Measurements from ENCODE around the gene LMO3. TPM values are rescaled to one million over a fixed set of nuclear protein-coding genes. Genes with fewer than 3 reads are reported as not detected.

The LMO3 gene
- total RNA-seq, 3 donors from 2014 or later: 3.6 to 131 (median 9.4) TPM

DNA sequence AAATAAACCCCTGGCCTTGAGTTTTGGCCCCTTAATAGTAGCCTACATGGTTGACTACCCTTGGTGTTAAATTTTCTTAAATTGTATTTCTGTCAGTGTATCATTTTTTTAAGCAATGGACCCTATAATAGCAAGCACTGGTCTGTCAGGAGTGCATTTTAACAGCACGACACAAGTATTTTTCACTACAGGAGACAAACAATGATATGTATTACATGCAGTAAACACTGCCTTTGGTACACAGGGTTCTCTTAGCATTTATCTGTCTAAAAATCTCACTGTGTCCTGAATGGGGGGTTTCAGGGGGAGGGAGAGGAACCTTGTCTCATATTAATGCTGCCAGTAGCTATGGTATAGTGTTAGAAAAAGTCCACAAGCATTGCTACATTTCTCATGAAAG, 18.4 kb downstream of the LMO3 start:
- H3K4me3 ChIP-seq: no peak overlapping the region
- H3K36me3 ChIP-seq (ENCODE audit: low read depth): no peaks in the 10 kb centered on the region
- DNase-seq (no peak), ATAC-seq (no peak)
- no peaks in the 10 kb centered on the region for H3K9me3 ChIP-seq
- intact Hi-C loops (cut with DNase I, micrococcal nuclease): no loop called here
- no peaks in the 10 kb centered on the region for H3K4me1 ChIP-seq (ENCODE audit: low read depth)
- TF ChIP-seq, protein P1, sequence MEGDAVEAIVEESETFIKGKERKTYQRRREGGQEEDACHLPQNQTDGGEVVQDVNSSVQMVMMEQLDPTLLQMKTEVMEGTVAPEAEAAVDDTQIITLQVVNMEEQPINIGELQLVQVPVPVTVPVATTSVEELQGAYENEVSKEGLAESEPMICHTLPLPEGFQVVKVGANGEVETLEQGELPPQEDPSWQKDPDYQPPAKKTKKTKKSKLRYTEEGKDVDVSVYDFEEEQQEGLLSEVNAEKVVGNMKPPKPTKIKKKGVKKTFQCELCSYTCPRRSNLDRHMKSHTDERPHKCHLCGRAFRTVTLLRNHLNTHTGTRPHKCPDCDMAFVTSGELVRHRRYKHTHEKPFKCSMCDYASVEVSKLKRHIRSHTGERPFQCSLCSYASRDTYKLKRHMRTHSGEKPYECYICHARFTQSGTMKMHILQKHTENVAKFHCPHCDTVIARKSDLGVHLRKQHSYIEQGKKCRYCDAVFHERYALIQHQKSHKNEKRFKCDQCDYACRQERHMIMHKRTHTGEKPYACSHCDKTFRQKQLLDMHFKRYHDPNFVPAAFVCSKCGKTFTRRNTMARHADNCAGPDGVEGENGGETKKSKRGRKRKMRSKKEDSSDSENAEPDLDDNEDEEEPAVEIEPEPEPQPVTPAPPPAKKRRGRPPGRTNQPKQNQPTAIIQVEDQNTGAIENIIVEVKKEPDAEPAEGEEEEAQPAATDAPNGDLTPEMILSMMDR (IDR thresholded peaks at IDR 0.05): no peak

DNA sequence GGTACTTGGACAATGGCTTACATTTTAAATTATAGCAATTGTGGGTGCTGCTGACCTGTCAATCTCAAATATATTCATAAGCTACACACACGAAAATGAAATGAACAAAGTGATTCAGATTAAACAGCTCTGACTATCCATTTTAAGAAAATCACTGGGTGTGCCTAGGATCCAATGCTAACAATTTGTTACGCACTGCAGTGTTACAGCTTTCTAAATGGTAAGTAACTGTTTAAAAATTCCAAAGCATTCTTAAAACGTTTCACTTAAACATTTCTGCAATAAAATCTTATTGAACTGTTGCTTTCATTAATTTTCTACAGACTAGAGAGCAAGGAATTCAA, 18.9 kb downstream of the LMO3 start:
- Histone ChIP-seq H3K4me3 (no peak overlapping the region), H3K9me3 (no peaks in the 10 kb centered on the region), H3K36me3 (ENCODE audit: low read depth) (no peaks in the 10 kb centered on the region), H3K4me1 (ENCODE audit: low read depth) (no peaks in the 10 kb centered on the region)
- DNase-seq (no peak), ATAC-seq (no peak)
- TF ChIP-seq, protein P1 (IDR thresholded peaks at IDR 0.05): no peak
- intact Hi-C loops (cut with DNase I, micrococcal nuclease): no loop called here

DNA sequence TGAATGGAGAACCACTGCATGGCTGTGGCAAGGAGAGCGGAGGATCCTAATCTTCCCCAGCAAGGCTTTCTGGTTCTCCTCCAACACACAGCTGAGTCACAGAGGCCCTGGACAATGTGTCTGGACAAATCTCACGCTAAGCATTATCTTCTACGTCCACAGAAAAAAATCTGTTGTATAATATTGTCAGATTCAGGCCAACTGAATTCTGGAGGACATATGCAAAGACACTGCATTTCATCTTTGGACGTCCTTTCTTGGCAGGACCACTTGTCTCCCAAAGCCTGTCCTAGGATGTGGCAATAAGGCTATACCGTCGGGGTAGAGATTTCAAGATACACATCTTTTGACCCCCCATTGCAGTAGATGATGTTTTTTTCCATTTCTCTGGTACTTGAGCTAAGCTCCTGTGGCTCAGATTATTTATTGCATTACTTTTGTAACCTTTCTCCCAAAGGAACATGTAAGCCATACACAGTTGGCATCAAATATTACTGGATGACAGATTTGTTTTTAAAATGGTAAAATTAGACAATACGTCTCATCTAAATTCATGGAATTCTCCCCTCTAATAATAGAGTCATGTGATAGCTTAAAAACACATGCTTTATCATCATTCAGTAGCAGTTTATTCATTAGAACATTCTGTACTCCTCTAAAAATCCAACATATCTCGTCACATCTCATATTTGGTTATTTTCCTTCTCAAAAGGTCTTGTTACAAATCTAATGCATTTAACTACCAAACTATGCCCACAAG, 19.4 kb downstream of the LMO3 start:
- intact Hi-C loops (cut with DNase I, micrococcal nuclease): no loop called here

DNA sequence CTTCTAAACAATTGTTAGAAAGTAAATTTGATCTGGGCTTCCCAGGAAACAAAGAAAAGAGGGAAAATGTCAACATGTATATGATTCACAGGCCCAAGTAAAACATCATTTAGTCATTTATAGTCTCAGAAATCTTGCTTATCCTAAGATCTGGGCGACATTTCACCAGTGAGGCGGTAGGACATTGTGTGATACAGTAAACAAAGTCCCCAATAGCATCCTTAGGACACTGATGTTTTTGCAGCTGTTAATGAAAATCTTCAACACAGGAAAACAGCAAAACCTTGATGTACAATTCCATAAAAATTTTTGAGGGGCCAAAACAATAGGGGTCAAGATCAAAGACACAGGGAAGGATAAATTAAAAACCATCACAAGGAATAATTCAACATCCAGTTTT, 20.2 kb downstream of the LMO3 start:
- ATAC-seq: no peak
- intact Hi-C loops (cut with DNase I, micrococcal nuclease): no loop called here
- TF ChIP-seq, protein P1 (IDR thresholded peaks at IDR 0.05): no peak
- H3K36me3 ChIP-seq (ENCODE audit: low read depth): no peaks in the 10 kb centered on the region
- H3K4me3 ChIP-seq: no peak overlapping the region
- H3K9me3 ChIP-seq: no peaks in the 10 kb centered on the region
- no peak for DNase-seq
- no peaks in the 10 kb centered on the region for H3K4me1 ChIP-seq (ENCODE audit: low read depth)

More for the DNA sequence above, 19.4 kb downstream of the LMO3 start:
- TF ChIP-seq, protein P1 (IDR thresholded peaks at IDR 0.05): no peak
- Histone ChIP-seq H3K4me1 (ENCODE audit: low read depth) (no peaks in the 10 kb centered on the region), H3K4me3 (no peak overlapping the region), H3K36me3 (ENCODE audit: low read depth) (no peaks in the 10 kb centered on the region), H3K9me3 (no peaks in the 10 kb centered on the region)
- DNase-seq (no peak), ATAC-seq (peak; percentile 36)

DNA sequence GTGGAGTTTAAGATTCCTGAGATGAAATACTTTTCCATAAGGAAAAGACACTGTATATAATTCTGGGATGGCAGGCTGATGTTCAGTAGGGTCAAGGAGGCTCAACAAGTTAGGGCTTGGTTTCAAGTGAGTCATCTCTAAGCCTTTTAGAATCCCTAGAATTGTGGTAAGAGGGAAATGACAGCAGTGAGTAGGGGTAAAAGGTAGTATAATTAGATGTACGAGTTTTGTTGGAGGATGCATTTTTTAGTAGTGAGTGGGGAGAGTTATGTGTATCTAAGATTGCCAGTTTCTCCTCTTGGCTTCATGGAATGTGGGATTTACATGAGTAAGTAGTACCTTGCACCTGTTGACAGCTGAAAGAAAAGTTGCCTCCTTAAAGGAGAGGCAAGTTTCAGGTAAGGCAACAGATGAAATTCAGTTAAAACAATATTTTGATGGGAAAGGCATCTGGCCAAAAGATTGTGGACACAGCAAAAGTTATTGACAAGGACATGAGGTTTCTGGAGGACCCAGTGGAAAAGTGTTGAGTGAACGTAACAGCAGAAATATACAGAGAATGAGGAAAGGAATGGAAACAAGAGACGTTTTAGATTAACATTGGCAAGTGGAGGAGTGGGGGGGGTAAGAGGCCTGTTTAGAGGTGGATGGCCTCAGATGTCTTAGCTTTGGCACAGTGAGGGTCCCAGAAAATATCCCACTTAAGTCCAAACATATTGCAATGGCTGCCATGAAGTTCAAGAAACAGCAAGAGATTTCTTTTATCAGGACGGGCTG, 21.8 kb downstream of the LMO3 start:
- ATAC-seq: no peak
- no peak for DNase-seq
- TF ChIP-seq, protein P1 (IDR thresholded peaks at IDR 0.05): no peak
- intact Hi-C loops (cut with DNase I, micrococcal nuclease): no loop called here
- H3K9me3 ChIP-seq: no peaks in the 10 kb centered on the region
- H3K4me3 ChIP-seq: no peak overlapping the region
- no peaks in the 10 kb centered on the region for H3K36me3 ChIP-seq (ENCODE audit: low read depth)
- H3K4me1 ChIP-seq (ENCODE audit: low read depth): no peaks in the 10 kb centered on the region

Data from mucosa of descending colon (tissue), 3 donors.